H1 (cell line): ENCODE measurements around the gene GALNT9. TPM values are rescaled to one million over a fixed set of nuclear protein-coding genes. Genes with fewer than 3 reads are reported as not detected.

Source experiments
- CHD2 ChIP-seq: IDR thresholded peaks from 2 replicates; pipeline ENCODE4 v1.6.1; 2012; ENCODE audit warnings: low read length, improper control_type of control experiment
- EP300 ChIP-seq, 2 experiments: IDR thresholded peaks; 1 replicate in 1 of 2; 2 replicates in 1 of 2; pipeline ENCODE4 v1.6.1; 2011 to 2012; ENCODE audit warnings: low read depth in 2 of 2, low read length in 2 of 2, mild to moderate bottlenecking in 2 of 2, borderline replicate concordance in 1 of 2, inconsistent platforms in 1 of 2, moderate library complexity in 1 of 2
- POU5F1 ChIP-seq: IDR thresholded peaks from 2 replicates; pipeline ENCODE4 v1.6.1; 2011; ENCODE audit warnings: low read depth, mild to moderate bottlenecking, low read length, moderate library complexity
- SIRT6 ChIP-seq: IDR thresholded peaks from one replicate; pipeline ENCODE4 v1.7.1; 2012; ENCODE audit warnings: low read length, inconsistent platforms
- polyA plus RNA-seq, 7 experiments: library from polyadenylated mRNA; depleted of rRNA in 3 of 7; stranded (reverse) in 5 of 7; unstranded in 2 of 7; fragments of >200 nt in 5 of 7; fragments of 200-250 nt in 2 of 7; gene quantifications; 1 replicate in 5 of 7; 2 replicates in 1 of 7; 4 replicates in 1 of 7; pipeline versions ENCODE4 v1.2.1 to v1.2.3, GENCODE V29; 2011 to 2013; ENCODE audit warnings: missing spikeins in 2 of 7, mixed read lengths in 2 of 7
- total RNA-seq: library from RNA; stranded (reverse); fragmentation: NEBNext Ultra II Directional; extraction: Animal tissue kit (Norgen Biotek cat#: 25700); gene quantifications from 2 replicates; pipeline ENCODE4 v1.2.1, GENCODE V29; 2021

Gene GALNT9
- total and polyA plus RNA-seq, 2 of the 8 experiments (the other 6 are each of a cell fraction or from before 2014, with no cell fraction given) = 2.0 to 3.6 TPM

- TF ChIP-seq EP300 (IDR thresholded peaks at IDR 0.05; ENCODE audit: borderline replicate concordance in 1 of 2, low read depth in 2 of 2, low read length in 2 of 2) = no peak
- no peak for TF ChIP-seq CHD2
- TF ChIP-seq POU5F1 = no peak
- no peak for TF ChIP-seq SIRT6
These were observed 11.3 kb downstream of the GALNT9 start (continued) for GRCh38 chr12:132318135-132318534.
